ENCODE results near the gene THAP4. TPM values are rescaled to one million over a fixed set of nuclear protein-coding genes. Genes with fewer than 3 reads are reported as not detected.

Gene THAP4
- total RNA-seq, 2 experiments from 2014 or later = 27.5 to 31.4 TPM

GRCh38 chr2:241618829-241619228 is 18.1 kb downstream of the THAP4 start:
- Mint-ChIP-seq H3K4me3 (peak overlapping the region; percentile 30), H3K27ac (peak overlapping the region; percentile 77), H3K9me3 (no peaks in the 10 kb centered on the region), H3K36me3 (ENCODE audit: low read depth) (peaks cover 8% of the 10 kb centered on the region), H3K27me3 (no peaks in the 10 kb centered on the region), H3K4me1 (ENCODE audit: low read depth) (peaks cover 35% of the 10 kb centered on the region)
- Histone ChIP-seq H3K4me1 (ENCODE audit: insufficient read depth, low read length) (peaks cover 26% of the 10 kb centered on the region), H3K9me3 (ENCODE audit: control insufficient read depth in 1 of 2, insufficient read depth in 1 of 2, low read length in 2 of 2) (no peaks in the 10 kb centered on the region), H3K27ac (ENCODE audit: low read depth in 1 of 2, low read length in 2 of 2) (no peak overlapping the region), H3K27me3 (ENCODE audit: control insufficient read depth in 1 of 2, insufficient read depth in 2 of 2, low read length in 2 of 2) (no peaks in the 10 kb centered on the region), H3K36me3 (ENCODE audit: insufficient read depth, low read length) (no peaks in the 10 kb centered on the region), H3K4me3 (ENCODE audit: low read length) (no peak overlapping the region)
- ChIA-PET POLR2A (interaction anchor here (1.0 to 1.9 kb wide), 3 partner anchors 9 to 81 kb away, joined by 3 to 28 read pairs (median 4); partner anchors contain the start of genes ATG4B and THAP4), CTCF (interaction anchor here (1.3 kb wide), 1 partner anchor 8 kb away, joined by 3 read pairs; no protein-coding TSS in a partner anchor)
- TF ChIP-seq CTCF (IDR thresholded peaks at IDR 0.05) = no peak
- ATAC-seq (ENCODE audit: poor library complexity) = no peak
- intact Hi-C loops (cut with DNase I, micrococcal nuclease) = loop anchor here (2.0 to 10.0 kb wide), 6 partner anchors 18 to 1054 kb away; partner anchors contain the start of genes ATG4B (in 1 of the 2), D2HGDH (in 1 of the 2), DUSP28 (in 1 of the 2) and RNPEPL1 (in 1 of the 2)
- DNase-seq = no peak

- intact Hi-C loops (cut with DNase I, micrococcal nuclease) = loop anchor here (2.0 to 10.0 kb wide), 6 partner anchors 18 to 1054 kb away; partner anchors contain the start of genes ATG4B (in 1 of the 2), D2HGDH (in 1 of the 2), DUSP28 (in 1 of the 2) and RNPEPL1 (in 1 of the 2)
- Histone ChIP-seq H3K27me3 (ENCODE audit: control insufficient read depth in 1 of 2, insufficient read depth in 2 of 2, low read length in 2 of 2) (no peaks in the 10 kb centered on the region), H3K36me3 (ENCODE audit: insufficient read depth, low read length) (no peaks in the 10 kb centered on the region), H3K4me3 (ENCODE audit: low read length) (peak overlapping the region; percentile 61), H3K9me3 (ENCODE audit: control insufficient read depth in 1 of 2, insufficient read depth in 1 of 2, low read length in 2 of 2) (no peaks in the 10 kb centered on the region), H3K4me1 (ENCODE audit: insufficient read depth, low read length) (peaks cover 26% of the 10 kb centered on the region), H3K27ac (ENCODE audit: low read depth in 1 of 2, low read length in 2 of 2) (peak overlapping the region in 1 of 2 donors; percentile 75)
- Mint-ChIP-seq H3K27me3 (no peaks in the 10 kb centered on the region), H3K4me3 (peak overlapping the region; percentile 63), H3K9me3 (no peaks in the 10 kb centered on the region), H3K27ac (peak overlapping the region; percentile 77), H3K4me1 (ENCODE audit: low read depth) (peaks cover 30% of the 10 kb centered on the region), H3K36me3 (ENCODE audit: low read depth) (peaks cover 8% of the 10 kb centered on the region)
- DNase-seq (peak in 1 of 14 experiments; percentile 17), ATAC-seq (ENCODE audit: poor library complexity) (no peak)
- CTCF ChIA-PET = interaction anchor here (1.3 kb wide), 1 partner anchor 8 kb away, joined by 3 read pairs; no protein-coding TSS in a partner anchor
- POLR2A ChIA-PET = interaction anchor here (0.6 to 1.9 kb wide), 7 partner anchors 8 to 1053 kb away, joined by 3 to 28 read pairs (median 6); partner anchors contain the start of genes ATG4B, D2HGDH, DTYMK and ING5
- TF ChIP-seq CTCF (IDR thresholded peaks at IDR 0.05) = no peak
Measured at GRCh38 chr2:241618296-241618805, 18.6 kb downstream of the THAP4 start.

GRCh38 chr2:241617431-241618154 is 19.4 kb downstream of the THAP4 start:
- Mint-ChIP-seq H3K27me3 (no peaks in the 10 kb centered on the region), H3K4me3 (peak overlapping the region; percentile 88), H3K27ac (peak overlapping the region; percentile 77), H3K9me3 (no peaks in the 10 kb centered on the region), H3K4me1 (ENCODE audit: low read depth) (peaks cover 30% of the 10 kb centered on the region), H3K36me3 (ENCODE audit: low read depth) (peaks cover 8% of the 10 kb centered on the region)
- ChIA-PET POLR2A (interaction anchor here (0.6 to 1.9 kb wide), 8 partner anchors 7 to 1052 kb away, joined by 3 to 28 read pairs (median 5); partner anchors contain the start of genes ATG4B, D2HGDH, DTYMK and ING5), CTCF (no interaction called here)
- intact Hi-C loops (cut with DNase I, micrococcal nuclease) = loop anchor here (2.0 to 10.0 kb wide), 6 partner anchors 19 to 1053 kb away; partner anchors contain the start of genes ATG4B (in 1 of the 2), D2HGDH (in 1 of the 2), DUSP28 (in 1 of the 2) and RNPEPL1 (in 1 of the 2)
- H3K9me3 ChIP-seq (ENCODE audit: control insufficient read depth in 1 of 2, insufficient read depth in 1 of 2, low read length in 2 of 2) = no peaks in the 10 kb centered on the region
- peak overlapping the region; percentile 61 for H3K4me3 ChIP-seq (ENCODE audit: low read length)
- peak in 8 of 14 experiments; percentile 17 to 81 (median 44) for DNase-seq
- no peak for TF ChIP-seq CTCF (IDR thresholded peaks at IDR 0.05)
- no peaks in the 10 kb centered on the region for H3K27me3 ChIP-seq (ENCODE audit: control insufficient read depth in 1 of 2, insufficient read depth in 2 of 2, low read length in 2 of 2)
- peak; percentile 84 for ATAC-seq (ENCODE audit: poor library complexity)
- peaks cover 26% of the 10 kb centered on the region for H3K4me1 ChIP-seq (ENCODE audit: insufficient read depth, low read length)
- no peaks in the 10 kb centered on the region for H3K36me3 ChIP-seq (ENCODE audit: insufficient read depth, low read length)
- H3K27ac ChIP-seq (ENCODE audit: low read depth in 1 of 2, low read length in 2 of 2) = peak overlapping the region; percentile 58 to 75

Measured in CD4-positive, alpha-beta T cell (primary cell).